ENCODE data around the gene NAB1.

Gene NAB1

DNA sequence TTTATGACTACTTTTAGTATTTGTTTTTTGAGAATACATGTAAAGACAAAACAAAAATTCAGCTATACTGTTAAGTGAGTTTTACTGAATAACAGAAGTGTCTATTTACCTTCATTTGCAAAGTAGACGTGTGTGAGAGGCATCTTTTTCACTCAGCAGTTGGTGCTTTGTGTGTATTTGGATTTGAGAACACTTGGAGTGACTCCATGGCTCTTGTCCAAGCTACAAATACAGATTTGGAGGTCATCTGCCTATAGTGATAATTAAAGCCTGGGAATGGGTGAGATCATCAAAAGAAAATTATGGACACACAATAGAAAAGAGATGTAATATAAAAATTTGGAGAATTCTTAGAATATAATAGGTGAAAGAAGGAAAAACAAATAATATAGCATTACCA lies 6.2 kb downstream of the NAB1 start:
- DNase-seq (ENCODE audit: low read depth) = no peak
- TF ChIP-seq, protein P1, sequence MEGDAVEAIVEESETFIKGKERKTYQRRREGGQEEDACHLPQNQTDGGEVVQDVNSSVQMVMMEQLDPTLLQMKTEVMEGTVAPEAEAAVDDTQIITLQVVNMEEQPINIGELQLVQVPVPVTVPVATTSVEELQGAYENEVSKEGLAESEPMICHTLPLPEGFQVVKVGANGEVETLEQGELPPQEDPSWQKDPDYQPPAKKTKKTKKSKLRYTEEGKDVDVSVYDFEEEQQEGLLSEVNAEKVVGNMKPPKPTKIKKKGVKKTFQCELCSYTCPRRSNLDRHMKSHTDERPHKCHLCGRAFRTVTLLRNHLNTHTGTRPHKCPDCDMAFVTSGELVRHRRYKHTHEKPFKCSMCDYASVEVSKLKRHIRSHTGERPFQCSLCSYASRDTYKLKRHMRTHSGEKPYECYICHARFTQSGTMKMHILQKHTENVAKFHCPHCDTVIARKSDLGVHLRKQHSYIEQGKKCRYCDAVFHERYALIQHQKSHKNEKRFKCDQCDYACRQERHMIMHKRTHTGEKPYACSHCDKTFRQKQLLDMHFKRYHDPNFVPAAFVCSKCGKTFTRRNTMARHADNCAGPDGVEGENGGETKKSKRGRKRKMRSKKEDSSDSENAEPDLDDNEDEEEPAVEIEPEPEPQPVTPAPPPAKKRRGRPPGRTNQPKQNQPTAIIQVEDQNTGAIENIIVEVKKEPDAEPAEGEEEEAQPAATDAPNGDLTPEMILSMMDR (conservative IDR thresholded peaks at IDR 0.05; ENCODE audit: low read depth, low read length) = no peak

DNA sequence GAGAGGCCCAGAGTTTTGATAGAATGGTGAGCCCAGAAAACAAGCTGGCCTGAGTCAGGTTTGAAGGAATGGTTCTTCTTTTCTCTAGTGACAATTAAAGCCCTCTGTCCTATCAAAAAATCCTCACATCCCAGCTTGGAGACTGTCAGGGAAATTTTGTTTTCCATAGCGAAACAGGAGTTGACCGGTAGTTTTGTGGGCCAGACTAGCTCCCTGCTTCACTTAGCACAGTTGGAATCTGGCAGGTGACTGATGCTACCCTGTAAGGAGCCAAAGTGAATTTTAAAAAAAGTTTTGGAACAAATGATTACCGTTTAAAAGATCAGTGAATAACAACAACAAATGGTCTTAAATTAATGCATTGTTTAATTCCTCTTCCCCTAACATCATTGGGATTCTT lies 6.7 kb downstream of the NAB1 start:
- no peak for DNase-seq (ENCODE audit: low read depth)
- TF ChIP-seq, protein P1 (conservative IDR thresholded peaks at IDR 0.05; ENCODE audit: low read depth, low read length) = no peak
- H3K4me3 ChIP-seq (ENCODE audit: low read length) = no peak overlapping the region

More for the DNA sequence above, 6.2 kb downstream of the NAB1 start:
- H3K4me3 ChIP-seq (ENCODE audit: low read length) = no peak overlapping the region

DNA sequence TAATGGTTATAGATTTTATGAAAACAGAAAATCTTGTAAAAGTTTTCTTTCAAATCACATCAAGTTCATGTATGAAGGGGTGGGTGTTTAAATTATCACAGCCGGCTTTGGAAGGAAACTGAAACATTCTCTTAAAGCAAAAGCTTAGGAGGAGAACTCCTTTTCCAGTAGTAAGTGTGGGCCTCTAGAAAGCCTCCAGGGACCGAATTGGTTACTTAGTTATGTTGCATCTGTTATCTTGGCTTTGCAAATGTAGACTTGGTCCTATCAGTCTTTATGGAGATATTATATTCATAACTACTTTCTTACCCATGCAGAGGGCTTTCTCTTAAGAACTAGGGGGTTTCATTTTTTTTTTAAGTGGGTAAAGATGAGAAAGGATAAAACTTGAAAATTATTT lies 7.4 kb downstream of the NAB1 start:
- TF ChIP-seq, protein P1 (conservative IDR thresholded peaks at IDR 0.05; ENCODE audit: low read depth, low read length) = no peak
- H3K4me3 ChIP-seq (ENCODE audit: low read length) = no peak overlapping the region
- DNase-seq (ENCODE audit: low read depth) = no peak

DNA sequence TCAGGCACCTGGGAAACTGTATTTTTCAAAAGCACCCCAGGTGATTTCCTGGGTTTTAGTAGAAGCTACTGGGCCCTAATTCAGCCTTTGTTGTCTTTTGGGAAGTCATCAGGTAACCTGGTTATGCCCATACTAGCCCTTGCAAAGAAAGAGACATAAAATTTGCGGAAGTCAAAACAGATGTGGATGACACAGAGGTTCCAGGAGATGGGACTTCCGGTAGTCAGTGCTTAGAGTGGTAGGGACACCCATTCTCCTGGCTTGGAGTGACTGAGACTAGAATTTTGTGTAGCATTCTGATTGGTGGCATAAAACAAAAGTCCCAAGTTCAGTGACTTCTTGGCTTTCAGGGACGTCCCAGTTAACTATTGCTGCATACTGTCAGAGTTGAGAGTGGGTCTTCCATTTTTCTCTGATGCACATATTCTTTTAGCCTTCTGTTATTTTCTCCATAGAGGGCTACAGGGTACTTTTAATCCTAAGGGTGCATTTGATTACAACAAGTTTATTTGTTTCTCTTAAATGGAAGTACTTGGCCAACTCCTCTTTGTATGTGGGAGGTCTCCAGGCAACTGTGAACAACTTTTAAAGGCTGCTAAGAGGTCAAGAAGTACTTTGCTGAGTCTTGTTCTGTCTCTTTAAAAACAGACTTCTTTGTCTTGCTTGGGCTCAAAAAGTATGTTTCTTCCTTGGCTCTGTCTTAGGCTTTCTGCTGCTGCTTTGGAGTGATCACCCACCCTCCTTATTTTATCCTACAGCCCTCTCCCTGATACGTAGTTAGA lies 8.8 kb downstream of the NAB1 start:
- TF ChIP-seq, protein P1 (conservative IDR thresholded peaks at IDR 0.05; ENCODE audit: low read depth, low read length) = no peak
- DNase-seq (ENCODE audit: low read depth) = no peak
- no peak overlapping the region for H3K4me3 ChIP-seq (ENCODE audit: low read length)

DNA sequence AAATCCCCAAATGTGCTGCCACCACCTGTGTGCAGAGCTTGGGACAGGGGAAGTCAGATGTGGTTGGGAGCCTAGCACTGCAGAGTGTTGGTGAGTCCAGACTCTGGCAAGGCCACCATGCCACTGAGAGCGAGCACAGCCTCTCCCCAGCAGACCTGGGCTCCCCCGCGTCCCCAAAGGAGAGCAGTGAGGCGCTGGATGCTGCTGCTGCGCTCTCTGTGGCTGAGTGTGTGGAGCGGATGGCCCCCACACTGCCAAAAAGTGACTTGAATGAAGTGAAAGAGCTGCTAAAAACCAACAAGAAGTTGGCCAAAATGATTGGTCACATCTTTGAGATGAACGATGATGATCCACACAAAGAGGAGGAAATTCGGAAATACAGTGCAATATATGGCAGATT lies 10.7 kb downstream of the NAB1 start:
- DNase-seq (ENCODE audit: low read depth) = no peak
- TF ChIP-seq, protein P1 (conservative IDR thresholded peaks at IDR 0.05; ENCODE audit: low read depth, low read length) = no peak
- H3K4me3 ChIP-seq (ENCODE audit: low read length) = no peak overlapping the region

DNA sequence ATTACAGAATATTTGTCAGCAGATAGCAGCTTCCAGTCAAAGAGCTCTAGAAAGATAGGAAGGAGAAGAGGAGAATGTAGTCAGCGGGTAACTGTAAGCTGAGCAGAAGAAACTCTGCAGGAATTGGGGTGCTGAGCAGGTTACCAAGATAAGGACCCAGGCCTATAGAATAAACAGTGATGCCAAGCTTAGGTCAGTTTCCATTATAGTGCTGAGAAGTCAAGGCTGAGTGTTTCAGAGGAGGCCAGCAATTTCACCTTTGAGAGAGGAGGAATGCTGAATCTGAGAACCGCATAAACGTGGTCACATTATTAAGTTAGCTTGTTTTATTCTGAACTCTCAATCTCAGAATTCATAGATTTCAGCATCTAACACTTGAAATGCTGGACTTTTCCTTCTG lies 13.9 kb downstream of the NAB1 start:
- H3K4me3 ChIP-seq (ENCODE audit: low read length) = no peak overlapping the region
- no peak for DNase-seq (ENCODE audit: low read depth)
- TF ChIP-seq, protein P1 (conservative IDR thresholded peaks at IDR 0.05; ENCODE audit: low read depth, low read length) = no peak

DNA sequence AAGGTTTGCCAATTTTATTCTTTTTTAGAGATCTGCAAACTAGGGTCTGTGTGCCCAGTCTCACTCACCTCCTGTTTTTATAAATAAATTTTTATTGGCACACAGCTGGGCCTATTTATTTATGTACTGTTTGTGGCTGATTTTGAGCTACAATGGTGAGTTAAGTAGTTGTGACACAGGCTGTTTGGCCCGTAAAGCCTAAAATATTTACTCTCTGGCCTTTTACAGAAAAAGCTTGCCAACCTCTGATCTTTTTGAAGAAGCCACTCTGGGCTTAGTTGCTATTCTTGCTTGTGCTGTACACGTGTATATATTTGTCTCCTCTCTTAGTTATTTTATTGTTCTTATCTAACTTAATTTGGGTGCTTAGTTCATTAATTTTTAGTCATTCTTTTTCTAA lies 14.5 kb downstream of the NAB1 start:
- TF ChIP-seq, protein P1 (conservative IDR thresholded peaks at IDR 0.05; ENCODE audit: low read depth, low read length) = no peak
- no peak overlapping the region for H3K4me3 ChIP-seq (ENCODE audit: low read length)
- DNase-seq (ENCODE audit: low read depth) = no peak
